Loucy (cell line): ENCODE data around the gene TPRG1L.

Source experiments
- CTCF ChIP-seq: fragments of 200-600 bp; sonication (generic); conservative IDR thresholded peaks from 2 replicates; pipeline ENCODE4 v1.5.1; 2014; ENCODE audit warnings: mild to moderate bottlenecking, antibody characterized with exemption, low read length
- EZH2phosphoT487 ChIP-seq: fragments of 200-600 bp; IDR thresholded peaks from 2 replicates; pipeline ENCODE4 v1.6.1; 2018; ENCODE audit warnings: antibody characterized with exemption, mild to moderate bottlenecking, moderate library complexity, borderline replicate concordance

GRCh38 chr1:3578906-3579305 lies 45.9 kb upstream of the TPRG1L start:
- no peak for TF ChIP-seq EZH2phosphoT487
- no peak for TF ChIP-seq CTCF
